GM19452 (cell line): Measurements from ENCODE around the gene SYT8.

Experiments used
- ATAC-seq: cut with Tn5 transposase; IDR thresholded peaks from one replicate; pipeline ENCODE4 v1.9.1; 2021; ENCODE audit not compliant: unreplicated experiment

The SYT8 gene

GRCh38 chr11:1817511-1817910, 17.3 kb upstream of the SYT8 start:
- ATAC-seq = no peak

GRCh38 chr11:1819074-1819473, 15.7 kb upstream of the SYT8 start:
- no peak for ATAC-seq

DNA sequence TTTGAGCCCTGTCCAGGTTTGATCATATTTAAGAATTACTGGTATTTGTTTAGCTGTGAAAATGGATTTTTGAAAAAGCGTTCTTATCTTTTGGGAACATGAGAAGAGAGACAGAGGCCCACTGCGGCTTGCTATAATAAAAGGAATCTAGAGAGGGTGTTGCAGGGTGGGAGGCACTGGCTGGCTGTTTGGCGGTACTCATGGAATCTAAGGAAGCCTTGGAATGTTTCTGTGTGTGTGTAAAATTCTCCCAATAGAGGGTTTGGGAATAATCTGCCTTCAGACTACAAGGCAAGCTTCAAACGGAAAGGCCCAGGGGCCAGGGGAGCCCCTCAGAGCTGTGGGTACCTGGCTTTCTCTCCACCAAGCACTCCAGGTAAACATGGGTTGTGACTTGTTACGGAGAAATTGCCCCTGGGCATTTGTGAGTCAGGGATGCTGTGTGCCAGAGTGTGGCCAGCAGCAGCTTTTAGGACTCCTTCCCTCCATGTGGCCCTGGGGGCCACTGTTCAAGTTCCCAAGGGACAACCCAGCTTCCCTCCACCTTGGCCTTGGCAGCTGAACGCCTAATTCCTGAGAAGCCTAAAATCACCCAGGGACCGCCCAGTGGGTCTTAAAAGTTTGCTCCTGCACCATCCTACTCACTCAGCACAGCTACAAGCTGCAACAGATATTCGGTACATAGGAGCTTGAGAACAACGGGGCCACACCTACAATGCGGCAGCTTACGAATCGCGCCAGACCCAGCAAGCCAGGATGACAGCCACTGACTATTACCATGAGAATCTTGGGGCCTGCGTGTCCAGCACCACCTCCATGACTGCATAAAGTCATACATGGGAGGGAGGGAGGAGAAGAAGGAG, 14.1 kb upstream of the SYT8 start:
- ATAC-seq = no peak

GRCh38 chr11:1821562-1821961, 13.2 kb upstream of the SYT8 start:
- ATAC-seq = no peak

DNA sequence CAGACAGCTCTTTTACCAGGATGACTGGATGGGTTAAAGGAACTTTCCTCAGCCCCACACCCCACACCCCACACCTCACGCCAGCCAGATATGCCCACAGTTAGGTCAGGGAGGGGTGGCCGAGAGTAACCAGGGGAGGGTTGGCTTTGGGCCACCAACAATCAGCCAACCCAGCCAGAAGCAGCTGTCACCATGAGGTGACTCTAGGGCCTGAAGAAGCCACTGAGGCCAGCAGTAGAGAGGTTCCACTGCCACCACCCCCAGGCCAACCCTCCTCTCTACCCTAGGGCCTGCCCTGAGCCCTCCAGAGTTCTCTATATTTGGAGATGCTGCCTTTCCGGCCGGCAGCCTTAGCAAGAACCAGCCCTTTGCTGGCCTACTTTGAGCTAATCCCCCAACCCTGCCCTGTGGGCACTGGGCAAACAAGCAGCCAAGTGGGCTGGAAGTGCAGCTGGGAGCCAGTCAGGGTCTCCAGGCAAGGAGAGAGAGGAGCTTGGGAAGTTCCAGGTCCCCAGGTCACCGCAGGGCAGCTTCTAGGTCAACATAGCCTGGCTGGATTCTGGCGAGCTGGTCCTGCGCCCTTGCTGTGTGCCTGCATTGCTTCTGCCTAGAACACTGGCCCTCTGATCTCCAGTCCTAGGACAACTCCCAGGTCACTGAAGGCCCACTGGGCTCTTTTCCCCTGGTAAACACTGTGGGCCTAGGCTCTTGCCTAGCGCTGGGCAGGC, 12.0 kb upstream of the SYT8 start:
- ATAC-seq = no peak

GRCh38 chr11:1823376-1824220, 11.2 kb upstream of the SYT8 start:
- ATAC-seq = no peak

DNA sequence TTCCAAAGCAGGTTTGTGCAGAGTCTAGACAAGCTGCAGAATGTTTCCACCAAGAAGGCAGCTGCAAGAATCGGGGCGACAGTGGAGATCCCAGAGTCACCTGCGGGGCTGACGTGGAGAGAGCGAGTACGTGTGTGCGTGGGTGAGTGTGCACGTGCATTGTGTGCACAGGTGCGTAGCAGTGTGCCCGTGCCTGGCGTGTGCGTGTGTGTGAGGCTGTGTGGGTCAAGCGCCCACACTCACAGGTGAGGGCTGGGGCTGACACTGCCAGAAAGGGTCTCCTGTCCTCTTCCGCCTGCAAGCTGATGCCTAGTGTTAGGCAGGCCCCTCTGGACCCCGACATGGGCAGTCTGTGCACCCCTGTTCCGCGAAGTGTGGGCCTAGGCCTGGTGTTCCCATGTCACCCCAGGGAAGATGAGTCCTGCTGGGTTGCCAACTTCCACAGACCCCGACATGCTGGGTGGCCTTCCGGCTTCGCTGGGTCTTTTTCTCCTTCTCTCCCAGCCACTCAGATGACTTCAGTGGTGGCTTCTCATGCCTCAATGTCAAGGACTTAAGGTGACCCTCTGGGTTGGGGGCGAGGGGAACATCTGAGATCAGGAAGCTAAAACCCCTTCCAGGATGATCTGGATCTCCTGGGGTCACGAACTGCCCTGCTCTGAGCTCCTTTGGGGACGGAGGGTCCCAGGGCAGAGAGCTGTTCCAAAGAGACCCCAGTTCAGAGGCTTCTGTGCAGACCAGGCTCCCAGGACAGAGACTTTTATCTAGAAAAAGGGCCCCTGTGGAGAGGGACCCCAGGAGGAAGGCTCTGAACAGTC, 10.4 kb upstream of the SYT8 start:
- ATAC-seq = no peak

DNA sequence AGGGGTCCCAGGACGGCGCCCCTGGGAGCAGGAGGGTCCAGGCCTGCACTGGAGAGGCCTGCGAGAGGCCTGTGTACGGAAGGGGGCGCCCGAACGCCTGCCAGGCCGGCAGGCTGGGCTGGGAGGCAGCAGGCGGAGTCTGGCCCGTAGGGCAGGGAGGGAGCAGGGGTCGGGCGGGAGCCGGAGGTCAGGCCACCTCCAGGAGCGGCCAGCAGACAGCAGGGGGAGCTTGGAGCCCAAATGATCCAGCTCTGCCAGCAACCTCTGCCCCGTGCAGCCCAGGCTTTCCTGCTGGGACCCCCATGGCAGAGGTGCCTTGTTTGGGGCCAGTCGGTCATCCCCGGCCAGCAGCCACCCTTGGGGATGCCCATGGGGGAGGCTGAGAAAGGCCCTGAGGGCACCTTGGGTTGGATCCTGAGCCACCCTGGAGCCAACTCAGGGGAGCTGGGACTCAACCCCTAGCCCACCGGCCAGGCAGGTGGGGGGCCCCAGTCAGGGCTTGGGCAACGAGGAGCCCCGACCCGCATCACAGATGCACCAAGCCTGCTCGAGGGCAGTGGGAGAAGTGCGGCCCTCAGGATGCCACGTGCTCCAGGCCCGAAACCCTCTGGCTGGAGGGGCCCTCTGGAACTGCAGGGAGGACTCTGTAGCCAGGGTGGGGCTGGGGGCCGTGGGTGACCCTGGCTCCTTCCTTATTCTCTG, 9.6 kb upstream of the SYT8 start:
- no peak for ATAC-seq

- ATAC-seq = no peak
These were observed 8.9 kb upstream of the SYT8 start for GRCh38 chr11:1825785-1826451.

DNA sequence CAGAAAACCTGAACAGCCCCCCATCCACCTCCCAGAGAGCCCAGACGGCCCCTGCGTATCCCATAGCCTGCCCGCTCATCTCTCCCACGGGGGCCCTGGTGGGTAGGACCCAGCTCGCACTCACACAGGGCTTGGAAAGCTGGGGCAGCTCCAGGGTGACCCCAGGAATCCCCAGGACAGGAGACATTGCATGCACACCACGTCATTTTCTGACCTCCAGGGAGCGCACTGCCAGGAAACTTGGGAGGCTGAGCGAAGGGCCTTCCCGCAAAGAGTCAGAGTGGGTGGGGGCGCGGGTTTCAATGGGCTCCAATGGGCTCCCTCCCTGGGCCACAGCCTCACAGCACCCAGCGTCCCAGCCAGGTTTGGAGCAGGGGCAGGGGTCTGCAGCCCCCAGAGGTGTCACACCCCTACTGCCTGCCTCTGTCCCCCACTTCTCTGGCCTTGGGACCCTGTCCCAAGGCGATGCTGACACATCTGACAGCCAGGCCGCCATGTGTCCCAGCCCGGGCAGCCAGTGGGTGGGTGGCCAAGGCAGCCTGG, 8.2 kb upstream of the SYT8 start:
- ATAC-seq = no peak

DNA sequence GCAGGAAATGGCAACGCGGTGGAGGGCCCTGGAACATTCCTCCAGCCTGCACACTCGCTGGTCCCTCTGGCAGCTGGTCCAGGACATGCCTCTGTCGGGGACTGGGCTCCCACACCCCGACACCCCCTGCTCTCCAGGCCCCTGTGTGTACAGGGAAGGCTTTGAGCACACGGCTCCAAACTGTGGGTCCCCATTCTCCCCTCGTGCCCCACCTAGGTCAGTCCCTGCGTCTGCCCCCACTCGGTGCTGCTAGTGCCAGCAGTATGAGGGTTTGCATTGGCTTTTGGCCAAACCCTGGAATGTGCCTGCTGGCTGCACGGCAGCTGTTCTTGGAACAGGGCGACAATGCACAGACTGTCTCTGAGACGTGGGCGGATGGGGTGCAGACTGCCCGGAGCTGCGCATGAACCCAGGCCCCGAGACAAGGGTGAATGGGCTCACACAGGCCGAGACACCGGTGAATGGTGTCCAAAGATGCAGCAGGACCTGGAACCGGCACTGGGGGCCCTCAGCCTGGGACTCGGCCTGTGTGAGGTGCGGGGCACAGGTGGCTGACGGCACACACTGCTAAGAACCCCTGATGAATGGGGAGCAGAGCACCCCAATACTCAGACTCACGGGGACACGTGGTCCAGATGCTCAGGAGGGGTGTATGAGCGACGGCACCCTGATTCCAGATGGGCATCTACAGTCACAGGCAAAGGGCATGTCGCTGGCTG, 7.5 kb upstream of the SYT8 start:
- no peak for ATAC-seq

GRCh38 chr11:1827931-1828330, 6.9 kb upstream of the SYT8 start:
- ATAC-seq = no peak

GRCh38 chr11:1828542-1828941, 6.2 kb upstream of the SYT8 start:
- no peak for ATAC-seq

DNA sequence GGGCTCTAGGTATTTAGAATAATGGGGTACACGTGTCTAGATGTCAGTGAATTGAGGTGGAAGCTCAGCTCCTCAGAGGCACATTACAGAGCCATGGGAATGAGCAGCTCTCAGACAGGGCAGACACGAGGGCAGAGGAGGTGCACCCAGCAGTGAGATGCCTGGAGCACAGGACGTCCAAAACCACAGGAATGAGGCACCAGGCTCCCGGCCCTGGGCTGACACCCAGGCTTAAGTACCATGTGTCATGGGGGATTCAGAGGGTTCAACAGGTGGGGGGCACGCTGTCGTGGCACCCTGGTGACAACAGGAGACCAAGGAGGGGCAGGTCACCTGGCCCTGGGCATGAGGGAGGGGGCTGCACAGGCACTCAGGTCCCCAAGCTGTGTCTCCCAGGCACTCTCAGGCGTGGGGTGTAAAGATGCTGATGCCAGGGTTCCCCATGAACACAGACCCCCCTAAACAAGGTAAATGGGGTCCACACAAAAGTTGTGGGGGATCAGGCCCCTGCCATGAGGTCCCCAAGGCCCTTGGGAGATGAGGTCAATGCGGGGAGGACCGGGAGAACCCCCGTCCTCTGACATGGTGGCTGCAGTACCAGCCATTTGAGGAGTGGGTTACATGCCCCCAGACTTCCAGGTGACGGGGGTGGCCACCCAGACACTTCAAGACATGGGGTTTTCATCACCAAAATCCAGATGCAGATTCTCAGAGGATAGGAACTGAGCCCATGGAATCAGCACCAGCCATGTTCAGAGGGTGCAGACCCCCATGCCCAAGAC, 5.6 kb upstream of the SYT8 start:
- ATAC-seq = no peak

DNA sequence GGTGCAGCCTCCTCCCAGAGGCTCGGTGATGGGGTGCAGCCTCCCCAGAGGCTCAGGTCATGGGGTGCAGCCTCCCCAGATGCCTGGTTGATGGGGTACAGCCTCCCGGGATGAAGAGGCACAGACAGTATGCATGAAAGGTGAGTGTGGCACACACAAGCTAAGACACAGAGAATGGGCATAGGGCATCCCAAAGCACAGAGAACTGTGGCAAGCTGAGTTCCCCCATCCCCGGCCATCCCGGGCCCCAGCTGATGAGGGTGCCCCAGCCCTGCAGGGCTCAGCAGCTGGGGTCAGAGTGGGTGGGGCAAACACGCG, 4.8 kb upstream of the SYT8 start:
- no peak for ATAC-seq

DNA sequence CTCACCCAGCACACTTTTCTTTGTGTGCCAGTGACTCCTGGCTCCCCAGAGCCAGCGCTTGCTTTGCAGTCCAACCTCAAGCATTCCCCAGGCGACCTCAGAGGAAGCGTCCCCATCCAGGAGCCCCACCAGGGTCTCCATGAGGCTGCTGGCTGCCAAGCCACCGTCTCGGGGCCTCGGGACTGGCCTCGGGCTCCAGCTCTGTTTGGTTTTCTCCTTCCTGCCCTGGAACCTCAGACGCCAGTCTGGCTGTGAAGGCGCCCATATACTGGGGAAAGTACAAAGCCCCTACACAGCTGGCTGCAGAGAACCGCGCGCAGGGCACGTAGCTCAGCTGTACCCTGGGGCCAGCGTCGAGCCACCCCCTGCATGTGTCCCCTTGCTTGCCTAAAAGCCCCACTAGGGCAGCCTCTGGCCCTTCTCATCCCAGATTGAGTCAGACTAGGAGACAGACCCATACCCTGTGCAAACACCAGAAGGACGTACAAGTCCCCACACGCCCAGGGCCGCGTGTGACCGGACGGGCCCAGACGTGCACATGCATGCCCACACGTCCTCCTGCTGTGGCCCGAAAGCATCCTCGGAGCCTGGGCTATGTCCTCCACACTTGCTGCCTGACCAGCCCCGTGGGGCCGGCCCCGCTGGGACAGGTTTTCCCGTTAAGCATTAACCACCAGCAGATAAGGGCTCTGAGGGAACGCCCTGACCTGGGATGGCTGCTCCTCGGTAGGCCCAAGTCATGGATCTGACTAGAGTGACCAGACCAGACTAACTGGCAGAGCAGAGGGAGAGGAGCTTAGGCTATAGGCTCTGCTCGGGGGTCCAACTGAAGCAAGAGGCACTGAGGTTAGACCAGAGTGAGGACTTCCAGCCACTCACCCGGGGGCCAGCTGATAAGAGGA, 4.2 kb upstream of the SYT8 start:
- ATAC-seq = no peak
